ENCODE measurements around the gene HACL1.

DNA sequence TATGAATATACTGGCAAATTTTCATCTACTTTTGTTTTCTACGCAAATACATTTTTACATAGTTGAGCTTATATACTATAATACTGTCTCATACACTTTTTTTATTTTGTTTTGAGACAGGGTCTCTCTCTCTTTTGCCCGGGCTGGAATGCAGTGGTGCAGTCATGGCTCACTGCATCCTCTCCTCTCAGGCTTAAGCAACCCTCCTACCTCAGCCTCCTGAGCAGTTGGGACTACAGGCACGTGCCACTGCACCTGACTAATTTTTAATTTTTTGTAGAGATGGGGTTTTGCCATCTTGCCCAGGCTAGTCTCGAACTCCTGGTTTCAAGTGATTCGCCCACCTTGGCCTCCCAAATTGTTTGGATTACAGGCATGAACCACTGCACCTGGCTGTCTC lies 25.9 kb downstream of the HACL1 start:
- TF ChIP-seq POLR2A (IDR thresholded peaks at IDR 0.05; ENCODE audit: low read depth, low read length) (no peak), TAF1 (IDR thresholded peaks at IDR 0.05; ENCODE audit: borderline replicate concordance, low read depth, low read length) (no peak)

Measured in GM12892 (cell line).